ENCODE data around the gene CTCFL.
"Not testable (repeated sequence)": the region's sequence is repeated elsewhere in the genome, so short reads cannot be mapped to it uniquely, and the experiment has no call there.

Gene CTCFL

GRCh38 chr20:57476084-57476526, 48.8 kb downstream of the CTCFL start:
- no peak overlapping the region for H3K4me3 ChIP-seq (replicated peaks; ENCODE audit: low read depth, low read length)
- TF ChIP-seq CTCF (IDR thresholded peaks at IDR 0.05; ENCODE audit: low read length, missing control alignments): no peak
- DNase-seq (ENCODE audit: low read depth): no peak

GRCh38 chr20:57475388-57476083, 49.4 kb downstream of the CTCFL start:
- no peak for DNase-seq (ENCODE audit: low read depth)
- no peak overlapping the region for H3K4me3 ChIP-seq (replicated peaks; ENCODE audit: low read depth, low read length)
- TF ChIP-seq CTCF (IDR thresholded peaks at IDR 0.05; ENCODE audit: low read length, missing control alignments): no peak

- no peak for DNase-seq (ENCODE audit: low read depth)
- H3K4me3 ChIP-seq (replicated peaks; ENCODE audit: low read depth, low read length): no peak overlapping the region
- no peak for TF ChIP-seq CTCF (IDR thresholded peaks at IDR 0.05; ENCODE audit: low read length, missing control alignments)
These were observed 50.1 kb downstream of the CTCFL start for GRCh38 chr20:57474816-57475215.

- no peak for TF ChIP-seq CTCF (IDR thresholded peaks at IDR 0.05; ENCODE audit: low read length, missing control alignments)
- H3K4me3 ChIP-seq (replicated peaks; ENCODE audit: low read depth, low read length): no peak overlapping the region
- DNase-seq (ENCODE audit: low read depth): no peak
These were observed 50.7 kb downstream of the CTCFL start for GRCh38 chr20:57474205-57474604.

GRCh38 chr20:57473246-57474048, 51.5 kb downstream of the CTCFL start:
- peak; percentile 29 for DNase-seq (ENCODE audit: low read depth)
- TF ChIP-seq CTCF (IDR thresholded peaks at IDR 0.05; ENCODE audit: low read length, missing control alignments): no peak
- H3K4me3 ChIP-seq (replicated peaks; ENCODE audit: low read depth, low read length): no peak overlapping the region

GRCh38 chr20:57472474-57472873, 52.5 kb downstream of the CTCFL start:
- DNase-seq (ENCODE audit: low read depth); H3K4me3 ChIP-seq (replicated peaks; ENCODE audit: low read depth, low read length): not testable (repeated sequence)

- H3K4me3 ChIP-seq (replicated peaks; ENCODE audit: low read depth, low read length): no peak overlapping the region
- DNase-seq (ENCODE audit: low read depth): no peak
- no peak for TF ChIP-seq CTCF (IDR thresholded peaks at IDR 0.05; ENCODE audit: low read length, missing control alignments)
These were observed 53.2 kb downstream of the CTCFL start for GRCh38 chr20:57471496-57472372.
